CD4-positive, alpha-beta T cell treated with Interleukin-10 for 1 hour (primary cell): ENCODE results near the gene CDNF.

Experiments used
- DNase-seq: peaks from one replicate; pipeline ENCODE4 v3.0.0-alpha.2; 2020

CDNF gene

GRCh38 chr10:14784459-14785055, 53.3 kb downstream of the CDNF start:
- no peak for DNase-seq

GRCh38 chr10:14782691-14783363, 55.0 kb downstream of the CDNF start:
- DNase-seq, result no peak

DNA sequence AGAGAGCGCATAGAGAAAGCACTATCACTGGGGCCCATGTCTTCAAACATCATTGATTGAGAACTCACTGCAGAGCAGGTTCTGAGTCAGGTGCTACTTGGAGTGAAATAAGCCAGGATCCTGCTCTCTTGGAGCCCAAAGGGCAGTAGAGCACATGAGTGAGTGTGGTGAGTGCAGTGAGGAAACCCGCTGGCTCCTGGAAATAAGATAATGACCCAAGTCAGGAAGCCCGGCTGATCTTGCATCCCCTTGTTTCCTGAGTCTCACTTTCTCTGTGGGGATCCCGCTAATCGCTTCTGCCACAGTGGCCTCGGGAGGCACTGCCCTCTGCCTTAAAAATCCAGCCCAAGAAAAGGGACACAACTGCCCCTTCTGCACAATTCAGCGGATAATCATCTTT, 56.1 kb downstream of the CDNF start:
- DNase-seq, result no peak

DNA sequence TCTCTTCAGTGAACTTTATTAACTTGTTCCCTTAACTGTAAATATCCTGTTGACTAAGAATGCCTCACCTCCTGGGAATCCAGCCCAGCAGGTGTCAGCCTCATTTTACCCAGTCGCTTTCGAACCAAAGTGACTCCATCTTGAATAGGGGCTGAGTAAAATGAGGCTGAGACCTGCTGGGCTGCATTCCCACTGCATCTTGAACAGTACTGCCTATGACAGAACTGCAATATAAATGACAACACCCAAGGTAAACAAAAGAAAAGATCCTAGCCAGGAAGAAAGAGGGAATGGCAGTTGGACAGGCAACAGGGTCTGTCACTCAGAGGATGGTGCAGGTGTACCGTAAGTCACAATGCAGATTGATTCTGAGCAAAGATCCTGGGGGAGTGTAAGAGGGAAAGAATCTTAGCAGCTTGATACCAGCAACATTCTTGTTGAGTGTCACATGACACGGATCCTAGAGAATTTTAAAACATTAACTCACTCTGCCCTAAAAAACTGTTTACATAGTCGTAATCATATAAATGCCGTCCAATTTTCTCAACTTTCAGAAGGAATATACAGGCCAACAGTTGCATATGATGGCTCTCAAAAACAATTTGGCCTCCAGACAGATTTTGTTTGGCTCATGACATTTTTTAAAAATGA, 58.7 kb downstream of the CDNF start:
- no peak for DNase-seq

DNA sequence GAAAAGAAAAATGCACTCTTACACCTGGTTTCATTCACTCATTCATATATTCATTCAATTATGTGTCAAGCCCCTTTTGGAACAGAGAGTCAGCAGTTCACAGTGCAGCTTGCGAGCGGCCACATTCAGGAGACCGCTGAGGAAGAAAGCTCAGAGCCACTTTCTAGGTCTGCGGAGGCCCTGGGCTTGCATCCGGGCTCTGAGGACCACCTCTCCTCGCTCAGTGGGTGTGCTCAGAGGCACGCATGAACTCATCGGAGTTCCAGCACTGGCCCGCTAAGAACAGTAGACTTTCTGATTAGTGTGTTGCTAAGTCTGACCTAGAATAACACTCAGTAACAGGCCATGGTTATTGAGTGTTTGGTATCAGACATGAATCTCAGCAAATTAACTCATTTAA, 61.3 kb downstream of the CDNF start:
- DNase-seq, result no peak

DNA sequence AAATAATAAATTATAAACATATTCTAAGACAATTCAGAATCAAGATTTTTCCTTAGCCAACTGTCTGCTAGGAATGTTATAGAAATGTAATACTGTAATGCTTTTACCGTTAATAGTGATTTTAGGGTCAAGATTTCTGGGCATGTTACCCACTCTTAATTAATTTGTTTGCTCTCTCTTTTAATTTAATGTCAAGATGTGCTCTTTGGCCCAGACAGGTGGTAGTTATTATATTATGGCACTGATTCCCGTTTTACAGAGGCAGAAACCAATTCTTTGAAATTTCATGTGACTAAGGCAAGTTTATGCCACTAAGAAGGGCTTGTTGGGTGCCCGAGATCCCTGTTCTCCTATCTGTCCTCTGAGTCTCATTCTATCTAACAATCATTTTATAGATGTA, 62.2 kb downstream of the CDNF start:
- no peak for DNase-seq

GRCh38 chr10:14774797-14775196, 63.0 kb downstream of the CDNF start, which contains the start of gene FAM107B:
Gene FAM107B (minus strand): TSS chr10:14774897. CDS start chr10:14774663, 234 bp downstream.
- DNase-seq, result no peak

DNA sequence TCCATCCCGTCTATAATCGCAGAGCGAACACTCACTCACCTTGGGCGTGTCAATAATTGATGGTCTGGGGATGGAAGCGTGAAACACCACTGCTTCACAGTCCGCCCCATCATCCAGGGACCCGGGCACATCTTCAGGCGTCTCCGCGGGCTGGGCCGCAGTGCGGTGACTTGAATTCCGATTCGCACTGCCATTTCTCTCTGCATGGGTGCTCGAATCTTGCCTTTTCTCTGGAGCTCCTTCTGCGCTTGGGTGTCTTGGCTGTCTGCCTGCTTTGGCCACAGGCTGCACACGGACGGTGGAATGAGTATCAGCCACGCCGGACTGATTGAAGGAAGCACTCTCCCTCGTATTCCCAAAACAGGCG, 63.6 kb downstream of the CDNF start:
- no peak for DNase-seq

DNA sequence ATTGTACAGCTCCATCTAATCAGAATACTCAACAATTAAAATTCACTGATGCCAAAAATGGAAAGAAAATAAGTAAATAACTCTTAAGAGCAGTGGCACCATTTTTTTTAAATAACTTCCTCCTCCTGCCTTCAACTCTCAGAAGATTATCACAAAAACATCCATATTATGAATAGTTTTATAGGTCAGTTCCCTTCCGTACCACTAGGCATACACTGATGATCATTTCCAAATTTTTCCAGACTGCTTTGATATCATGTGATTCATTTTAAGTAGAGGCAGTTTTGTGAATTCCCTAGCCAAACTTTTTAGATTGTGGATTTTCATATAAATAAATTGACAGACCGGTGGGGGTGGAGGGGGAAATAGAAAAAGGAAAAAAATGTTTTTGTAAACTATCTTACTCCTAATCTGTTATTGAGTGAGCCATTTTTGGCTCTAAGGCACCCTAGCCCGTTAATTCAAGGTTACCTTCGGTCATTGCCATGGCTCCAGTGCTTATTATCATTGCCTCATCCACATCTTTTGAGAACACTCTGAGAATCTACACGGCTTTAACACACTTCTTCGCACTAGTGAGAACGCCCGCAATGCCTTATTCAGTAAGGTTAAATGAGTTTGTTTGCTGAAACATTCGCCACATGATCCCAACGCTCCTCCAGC, 64.2 kb downstream of the CDNF start:
- no peak for DNase-seq

- no peak for DNase-seq
These were observed 65.4 kb downstream of the CDNF start for GRCh38 chr10:14772399-14772798.

- DNase-seq, result no peak
These were observed 66.9 kb downstream of the CDNF start for GRCh38 chr10:14770927-14771326.
